Measurements from ENCODE around the gene GHITM.

GRCh38 chr10:84097787-84098353 lies 41.4 kb upstream of the GHITM start:
- TF ChIP-seq POLR2AphosphoS5 (IDR thresholded peaks at IDR 0.05; ENCODE audit: borderline replicate concordance, low read depth, low read length) (no peak), FOXP2 (optimal IDR thresholded peaks at IDR 0.05; ENCODE audit: control extremely low read depth, extremely low read length, insufficient read depth) (no peak)
